C4-2B (cell line): ENCODE results near the gene C1QTNF9.

ENCODE experiments used
- ZFX ChIP-seq: fragments of 450-650 bp; IDR thresholded peaks from 2 replicates; pipeline ENCODE4 v1.6.1; 2017
- TF ChIP-seq, protein P1 (sequence below): fragments of 450-650 bp; conservative IDR thresholded peaks from 2 replicates; pipeline ENCODE4 v1.5.1; 2017; ENCODE audit warnings: mild to moderate bottlenecking

- TF ChIP-seq, protein P1, sequence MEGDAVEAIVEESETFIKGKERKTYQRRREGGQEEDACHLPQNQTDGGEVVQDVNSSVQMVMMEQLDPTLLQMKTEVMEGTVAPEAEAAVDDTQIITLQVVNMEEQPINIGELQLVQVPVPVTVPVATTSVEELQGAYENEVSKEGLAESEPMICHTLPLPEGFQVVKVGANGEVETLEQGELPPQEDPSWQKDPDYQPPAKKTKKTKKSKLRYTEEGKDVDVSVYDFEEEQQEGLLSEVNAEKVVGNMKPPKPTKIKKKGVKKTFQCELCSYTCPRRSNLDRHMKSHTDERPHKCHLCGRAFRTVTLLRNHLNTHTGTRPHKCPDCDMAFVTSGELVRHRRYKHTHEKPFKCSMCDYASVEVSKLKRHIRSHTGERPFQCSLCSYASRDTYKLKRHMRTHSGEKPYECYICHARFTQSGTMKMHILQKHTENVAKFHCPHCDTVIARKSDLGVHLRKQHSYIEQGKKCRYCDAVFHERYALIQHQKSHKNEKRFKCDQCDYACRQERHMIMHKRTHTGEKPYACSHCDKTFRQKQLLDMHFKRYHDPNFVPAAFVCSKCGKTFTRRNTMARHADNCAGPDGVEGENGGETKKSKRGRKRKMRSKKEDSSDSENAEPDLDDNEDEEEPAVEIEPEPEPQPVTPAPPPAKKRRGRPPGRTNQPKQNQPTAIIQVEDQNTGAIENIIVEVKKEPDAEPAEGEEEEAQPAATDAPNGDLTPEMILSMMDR = no peak
- TF ChIP-seq ZFX = no peak
These were observed 30.7 kb downstream of the C1QTNF9 start for GRCh38 chr13:24339937-24340607.
